ENCODE data around the gene ISG20.

Gene ISG20

DNA sequence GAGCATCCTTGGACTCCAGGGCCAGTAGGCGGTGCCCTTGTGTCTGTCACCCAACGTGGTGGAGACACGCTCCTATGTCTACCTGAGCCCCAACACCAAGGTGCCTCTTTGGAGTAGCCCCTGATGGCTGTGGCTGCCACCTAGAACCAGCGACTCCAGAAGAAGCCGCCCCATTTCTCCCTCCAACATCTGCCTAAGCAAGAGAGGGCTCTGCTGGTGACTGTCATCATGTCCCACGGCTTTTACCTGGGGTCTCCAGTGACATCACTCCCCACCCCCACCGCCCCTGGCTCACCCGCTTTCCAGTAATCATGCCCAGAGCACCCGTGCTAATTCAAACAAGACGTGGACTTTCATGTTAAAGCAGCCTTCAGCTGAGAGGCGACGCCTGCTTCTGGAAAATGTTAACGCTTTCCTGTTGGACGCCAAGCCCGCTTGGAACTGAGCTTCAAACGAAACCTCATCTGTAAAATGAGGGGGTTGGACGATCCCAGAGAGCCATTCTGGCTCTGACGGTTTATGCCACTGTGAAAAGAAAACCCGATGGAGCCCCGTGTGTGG, 57.0 kb downstream of the ISG20 start:
- no peak for DNase-seq

DNA sequence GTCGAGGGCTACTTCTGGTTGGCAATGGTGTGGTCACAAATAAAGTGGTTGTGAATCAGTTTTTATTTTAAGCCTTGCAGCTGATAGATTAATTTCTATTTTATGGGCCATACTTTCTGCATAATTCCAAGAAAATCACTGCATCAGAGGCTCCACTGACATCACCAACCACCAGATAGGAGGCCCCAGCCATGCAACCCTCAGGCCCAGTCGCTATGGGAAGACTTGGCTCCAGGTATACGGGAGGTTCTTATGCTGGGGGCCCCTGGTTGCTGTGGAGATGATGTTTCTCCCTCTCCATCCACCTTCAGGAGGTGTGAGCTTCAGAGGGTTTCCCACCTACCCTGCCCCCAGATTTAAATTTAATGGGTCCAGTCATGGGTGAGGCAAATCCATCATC, 57.4 kb downstream of the ISG20 start:
- no peak for DNase-seq

DNA sequence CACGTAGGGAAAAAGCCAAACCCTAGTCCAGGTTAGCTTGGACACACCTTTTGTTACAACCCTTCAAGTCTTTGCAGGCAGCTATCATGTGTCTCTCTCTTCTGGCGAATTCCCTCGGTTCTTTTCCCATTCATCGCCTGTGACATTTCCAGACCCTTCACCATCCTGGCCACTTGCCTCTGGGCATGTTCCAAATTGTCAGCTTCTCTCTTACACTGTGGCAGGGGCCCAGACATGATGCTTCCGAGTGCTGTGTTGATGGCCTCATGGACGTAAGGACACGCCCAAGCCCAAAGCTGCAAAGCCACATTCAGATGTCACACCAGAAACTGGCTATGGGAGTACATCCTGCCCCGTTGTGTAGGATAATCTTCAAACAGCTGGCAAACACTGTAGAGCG, 58.5 kb downstream of the ISG20 start:
- DNase-seq = no peak

DNA sequence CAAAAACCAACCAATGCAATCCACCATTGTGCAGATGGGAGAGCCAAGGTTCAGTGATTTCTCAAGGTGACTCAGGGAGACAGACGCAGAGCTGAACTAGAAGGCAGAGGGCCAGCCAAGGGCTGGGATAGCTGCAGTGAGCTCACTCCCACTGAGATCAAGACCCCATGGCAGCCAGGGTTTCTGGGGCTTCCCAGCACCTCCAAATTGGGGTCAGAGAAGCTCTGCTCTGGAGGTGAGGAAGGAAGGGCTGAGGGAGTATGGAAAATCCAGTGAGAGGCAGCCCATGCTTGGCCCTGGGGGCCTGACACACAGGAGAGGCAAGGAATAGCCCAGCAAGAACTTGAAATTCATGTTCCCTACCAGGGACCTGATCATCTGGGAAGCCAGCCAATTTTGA, 61.0 kb downstream of the ISG20 start:
- DNase-seq = no peak

DNA sequence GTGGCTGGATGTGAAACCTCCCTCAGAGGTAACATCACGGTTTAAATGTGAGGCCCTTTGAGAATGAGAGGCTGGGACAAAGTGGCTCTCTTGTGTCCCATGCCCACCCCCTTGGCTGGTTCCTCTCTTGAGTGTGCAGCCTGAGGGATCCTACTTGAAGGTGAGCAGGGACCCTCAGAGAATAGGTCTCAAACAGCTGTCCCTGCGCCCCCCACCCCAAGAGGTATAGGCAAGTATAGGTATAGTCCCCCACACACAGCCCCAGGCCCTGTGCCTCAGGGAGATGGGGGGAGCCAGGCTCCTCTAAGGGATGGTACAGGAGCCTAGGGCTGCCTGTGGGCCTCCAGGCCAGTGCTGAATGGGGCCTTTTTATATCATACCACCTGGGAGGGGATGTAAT, 61.9 kb downstream of the ISG20 start:
- DNase-seq = no peak

DNA sequence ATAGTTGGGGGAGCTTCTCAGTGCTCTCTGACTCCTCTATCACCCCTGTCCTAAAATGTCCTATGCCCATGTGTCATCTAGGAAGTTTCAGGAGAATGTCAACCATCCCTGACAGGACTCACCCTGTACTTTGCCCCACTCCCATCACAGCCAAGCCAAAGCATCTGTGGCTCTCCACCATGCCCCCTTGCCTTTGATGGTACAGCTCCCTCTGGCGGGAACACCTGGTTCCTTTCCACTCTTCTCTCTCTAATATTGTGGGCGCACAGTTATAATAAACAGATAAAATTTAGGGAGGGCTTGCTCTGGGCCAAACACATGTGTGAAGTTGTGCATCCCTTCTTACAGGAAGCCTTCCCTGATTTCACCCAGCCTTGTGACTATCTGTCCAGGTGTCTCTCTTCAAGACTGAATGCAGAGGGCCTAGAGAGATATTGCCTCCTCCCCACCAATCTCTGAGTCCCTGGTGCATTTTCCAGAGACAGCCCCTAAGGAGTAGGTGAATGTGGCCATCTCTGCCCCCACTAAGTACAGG, 62.8 kb downstream of the ISG20 start:
- DNase-seq = peak; percentile 27

DNA sequence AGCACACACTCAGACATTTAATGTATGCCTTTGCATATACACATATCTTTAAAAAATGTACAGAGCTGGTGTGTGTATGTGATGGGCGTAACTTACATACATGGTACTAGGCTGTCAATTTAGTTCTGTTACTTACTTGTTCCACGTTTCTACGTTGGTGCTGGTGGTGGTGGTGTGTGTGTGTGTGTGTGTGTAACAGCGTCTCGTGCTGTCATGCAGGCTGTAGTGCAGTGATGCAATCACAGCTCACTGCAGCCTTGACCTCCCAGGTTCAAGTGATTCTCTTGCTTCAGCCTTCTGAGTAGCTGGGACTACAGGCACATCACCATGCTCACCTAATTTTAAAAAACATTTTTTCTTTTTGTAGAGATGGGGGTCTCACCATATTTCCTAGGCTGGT, 64.2 kb downstream of the ISG20 start:
- DNase-seq = no peak

DNA sequence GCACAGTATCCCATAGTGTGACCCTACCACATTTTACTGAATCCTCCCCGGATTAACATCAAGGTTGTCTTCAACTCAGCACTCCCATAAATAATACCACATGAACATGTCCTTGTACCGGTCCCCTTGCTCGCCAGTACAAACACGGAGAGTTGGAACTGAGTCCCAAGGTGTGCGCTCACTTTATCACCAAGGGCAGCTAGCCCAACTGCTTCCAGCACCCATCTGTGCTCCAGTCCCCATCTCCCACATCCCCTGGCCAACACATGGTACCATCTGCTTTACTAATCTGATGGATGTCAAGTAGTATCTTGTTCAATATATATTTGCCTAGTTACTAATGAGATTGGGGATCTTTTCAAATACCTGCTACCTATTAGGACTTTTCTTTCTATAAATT, 64.7 kb downstream of the ISG20 start:
- no peak for DNase-seq

DNA sequence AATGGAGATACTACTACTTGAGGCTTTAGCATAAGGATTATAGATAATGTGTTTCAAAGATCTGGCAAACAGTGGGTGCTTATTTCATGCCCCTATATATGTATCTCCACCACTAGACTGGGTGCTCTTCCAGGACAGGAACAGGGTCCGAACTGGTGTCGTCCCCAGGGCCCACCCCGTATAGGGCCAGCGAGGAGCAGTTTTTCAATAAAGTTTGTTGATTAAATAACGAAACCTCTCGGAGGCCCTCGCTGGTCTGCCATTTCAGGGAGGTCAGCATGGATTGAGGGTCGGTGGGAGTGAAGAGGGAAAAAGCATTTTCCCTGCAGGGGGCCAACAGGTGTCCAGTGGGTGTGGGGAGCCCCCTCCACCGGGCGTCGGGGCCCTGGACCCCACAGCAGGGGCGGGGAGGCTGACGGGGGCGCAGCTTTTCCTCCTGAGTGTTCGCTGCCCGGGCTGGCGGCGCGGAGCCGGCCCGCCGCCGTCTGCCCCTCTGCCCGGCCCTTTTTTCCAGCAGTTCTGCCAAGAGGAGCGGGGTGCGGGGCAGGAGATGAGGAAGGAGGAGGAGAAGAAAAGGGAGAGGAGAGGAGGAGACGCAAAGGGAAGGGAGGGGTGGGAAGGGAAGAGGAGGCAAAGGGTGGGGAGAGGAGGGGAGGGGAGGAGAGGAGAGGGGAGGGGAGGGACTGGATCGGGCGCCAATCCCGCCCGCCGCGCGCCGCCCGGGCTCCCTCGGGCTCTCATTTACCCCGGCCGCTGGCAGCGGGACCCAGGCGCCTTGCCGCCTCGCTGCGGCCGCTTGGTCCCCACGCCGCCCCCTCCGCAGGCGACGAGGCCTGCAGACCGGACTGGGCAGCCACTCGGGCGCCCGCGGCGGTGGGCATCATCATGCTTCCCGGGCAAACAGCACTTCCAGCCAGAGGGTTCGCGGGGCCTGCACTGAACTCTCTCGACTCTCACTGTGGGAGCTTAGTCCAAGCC, 66.3 kb downstream of the ISG20 start:
- no peak for DNase-seq

DNA sequence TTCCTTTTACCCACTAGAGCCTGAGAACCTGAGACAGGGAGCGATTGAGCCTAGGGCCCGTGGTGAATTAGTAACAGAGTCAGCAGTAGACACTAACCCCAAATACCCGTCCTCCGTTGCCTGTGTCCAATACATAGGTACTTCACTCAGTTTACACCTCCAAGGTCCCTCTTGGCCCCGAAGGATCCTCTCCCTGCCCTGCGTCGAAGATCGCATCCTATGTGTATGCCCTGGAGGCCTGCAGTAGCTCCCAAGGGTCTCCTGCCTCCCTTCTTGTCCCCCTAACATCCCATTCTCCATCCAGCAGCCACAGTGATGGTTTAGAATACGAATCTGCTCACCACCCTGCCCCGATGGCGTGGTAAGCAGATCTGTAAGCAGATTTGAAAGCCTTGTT, 67.0 kb downstream of the ISG20 start:
- DNase-seq = no peak

Measured in activated CD4-positive, alpha-beta T cell treated with anti-CD3 and anti-CD28 coated beads, Interleukin-2, Interleukin-6, amounts not matched to agents 100 ng/mL and 50 ng/mL, durations not matched to agents 16 hours and 8 hours (primary cell).